GM04504 (cell line): Measurements from ENCODE around the gene ZNF396.

Source experiments
- DNase-seq: peaks from one replicate; pipeline ENCODE4 v3.0.0-alpha.2; 2012; ENCODE audit warnings: low read depth

ZNF396 gene

GRCh38 chr18:35376742-35377695, at the start of gene ZNF396:
Gene ZNF396 (minus strand): TSS chr18:35377337. CDS start chr18:35374292, 3,045 bp downstream.
- DNase-seq: no peak

GRCh38 chr18:35426786-35427185, 49.6 kb upstream of the ZNF396 start:
- no peak for DNase-seq

GRCh38 chr18:35424356-35424755, 47.2 kb upstream of the ZNF396 start:
- DNase-seq: no peak

- DNase-seq: no peak
Measured at GRCh38 chr18:35422237-35422636, 45.1 kb upstream of the ZNF396 start.

DNA sequence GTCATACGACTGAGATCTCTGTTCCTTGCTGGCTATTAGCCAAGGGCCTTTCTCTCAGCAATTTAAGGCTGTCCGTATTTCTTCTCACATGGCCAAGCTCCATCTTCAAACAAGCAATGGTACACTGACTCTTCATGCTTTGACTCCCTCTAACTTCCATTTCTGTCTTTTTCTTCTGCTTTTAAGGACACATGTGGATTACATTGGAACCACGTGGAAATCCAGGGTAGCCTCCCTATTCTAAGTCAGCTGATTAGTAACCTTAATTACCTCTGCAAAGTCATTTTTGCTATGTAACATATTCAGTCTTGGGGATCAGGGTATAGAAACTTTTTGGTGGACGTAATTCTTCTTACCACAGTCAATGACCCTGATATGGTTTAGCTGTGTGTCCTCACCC, 41.5 kb upstream of the ZNF396 start:
- no peak for DNase-seq

- no peak for DNase-seq
Measured at GRCh38 chr18:35417223-35417622, 40.1 kb upstream of the ZNF396 start.

DNA sequence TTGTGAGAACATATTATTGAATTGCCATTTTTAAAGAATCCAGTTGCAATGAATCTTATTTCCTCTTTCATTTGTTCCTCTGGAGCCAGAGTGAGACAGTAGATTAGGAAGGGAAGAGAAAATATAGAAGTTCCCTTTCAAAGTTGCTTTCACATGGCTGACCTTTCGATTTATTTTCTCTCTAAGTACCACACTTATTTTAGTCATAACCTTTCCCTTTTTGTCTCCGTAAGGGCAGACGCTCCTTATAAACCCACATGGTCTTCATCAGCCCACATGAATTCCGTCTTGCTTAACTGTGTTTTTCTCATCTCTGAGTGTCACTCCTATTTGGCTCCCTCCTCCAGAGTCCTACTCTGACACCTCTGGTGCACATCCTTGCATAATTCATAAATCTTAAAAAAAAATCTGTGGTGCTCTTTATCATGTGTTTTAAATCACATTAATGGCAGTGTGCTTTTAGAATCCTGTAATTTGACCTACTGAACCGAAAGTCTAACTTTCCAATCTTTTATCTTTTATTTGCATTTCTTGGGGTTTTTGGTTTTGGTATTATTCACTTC, 38.5 kb upstream of the ZNF396 start:
- no peak for DNase-seq

DNA sequence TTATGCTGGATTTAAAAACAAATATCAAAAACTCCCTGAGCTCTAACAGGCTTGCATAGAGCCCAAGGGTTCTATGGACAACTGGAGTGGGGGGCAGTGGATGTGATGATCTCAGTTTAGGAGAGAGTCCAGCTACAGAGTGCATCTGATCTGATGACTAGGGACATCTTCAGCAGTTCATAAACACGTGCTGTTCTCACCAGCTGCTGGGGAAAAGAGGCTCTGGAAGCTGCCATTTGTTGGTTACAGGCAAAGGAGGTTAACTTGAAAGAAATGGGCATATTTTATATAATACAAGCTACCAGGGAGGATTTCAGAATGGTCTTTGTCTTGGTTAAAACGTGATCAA, 36.0 kb upstream of the ZNF396 start:
- DNase-seq: no peak

GRCh38 chr18:35411625-35412351, 34.7 kb upstream of the ZNF396 start:
- no peak for DNase-seq

DNA sequence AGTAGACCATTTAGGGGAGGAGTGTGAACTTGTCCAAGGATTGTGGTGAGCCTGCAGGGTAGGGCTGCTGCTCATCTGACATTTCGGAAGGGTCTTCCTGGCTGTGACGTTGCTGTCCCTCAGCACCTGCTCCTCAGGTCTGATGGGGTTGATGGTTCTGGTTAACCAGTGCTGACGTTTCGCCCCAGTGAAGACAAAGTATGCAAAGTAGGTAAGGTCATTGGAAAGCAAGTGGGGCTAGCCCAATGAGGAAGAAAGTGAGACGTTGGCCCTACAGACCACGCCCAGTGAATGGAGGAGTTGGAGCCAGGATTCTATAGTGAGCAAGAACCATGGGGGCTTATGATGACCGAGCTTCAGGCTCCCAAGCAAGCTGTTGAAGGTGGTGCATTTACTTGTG, 33.4 kb upstream of the ZNF396 start:
- DNase-seq: no peak

GRCh38 chr18:35409911-35410310, 32.8 kb upstream of the ZNF396 start:
- DNase-seq: no peak

GRCh38 chr18:35408843-35409261, 31.7 kb upstream of the ZNF396 start:
- no peak for DNase-seq

- no peak for DNase-seq
Measured at GRCh38 chr18:35407871-35408481, 30.8 kb upstream of the ZNF396 start.

DNA sequence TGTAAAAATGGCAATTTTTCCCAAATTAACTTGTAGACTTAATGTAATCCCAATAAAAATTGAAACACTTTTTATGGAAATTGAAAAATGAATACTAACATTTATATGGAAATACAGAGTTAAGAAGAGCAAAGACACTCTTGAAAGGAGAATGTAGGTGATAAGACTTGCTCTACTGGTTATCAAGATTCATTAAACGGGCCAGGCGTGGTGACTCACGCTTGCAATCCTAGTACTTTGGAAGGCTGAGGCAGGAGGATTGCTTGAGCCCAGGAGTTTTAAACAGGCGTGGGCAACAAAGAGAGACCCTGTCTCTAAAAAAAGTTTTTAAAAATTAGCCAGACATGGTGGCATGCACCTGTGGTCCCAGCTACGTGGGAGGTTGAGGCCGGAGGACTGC, 29.5 kb upstream of the ZNF396 start:
- DNase-seq: no peak

- DNase-seq: no peak
Measured at GRCh38 chr18:35397976-35398375, 20.8 kb upstream of the ZNF396 start.

DNA sequence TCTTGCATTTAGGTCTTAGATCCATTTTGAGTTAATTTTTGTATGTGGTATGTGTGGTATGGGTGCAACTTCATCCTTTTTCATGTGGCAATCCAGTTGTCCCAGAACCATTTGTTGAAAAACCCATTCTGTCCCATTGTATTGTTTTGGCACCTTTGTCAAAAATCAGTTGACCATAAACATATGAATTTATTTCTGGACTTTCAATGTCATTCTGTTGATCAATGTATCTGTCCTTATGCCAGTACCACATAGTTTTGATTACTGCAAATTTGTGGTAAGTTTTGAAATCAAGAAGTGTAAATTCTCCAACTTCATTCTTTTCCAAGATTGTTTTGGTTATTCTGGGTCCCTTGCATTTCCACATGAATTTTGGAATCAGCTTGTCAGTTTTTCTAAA, 16.6 kb upstream of the ZNF396 start:
- DNase-seq: no peak

DNA sequence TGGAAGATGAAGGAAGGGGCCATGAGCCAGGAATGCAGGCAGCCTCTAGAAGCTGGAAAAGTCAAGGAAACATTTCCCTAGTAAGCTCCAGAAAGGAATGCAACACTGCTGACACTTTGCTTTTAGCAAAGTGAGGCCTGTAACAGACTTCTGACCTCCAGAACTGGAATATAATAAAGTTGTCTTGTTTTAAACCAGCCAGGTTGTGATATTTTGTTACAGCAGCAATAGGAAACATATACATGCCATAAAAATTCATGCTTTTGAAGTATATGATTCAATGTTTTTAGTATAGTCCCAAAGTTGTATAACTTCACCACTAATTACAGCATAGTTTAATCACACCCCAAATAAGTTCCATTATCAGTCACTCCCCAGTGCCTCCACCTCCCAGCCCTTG, 15.2 kb upstream of the ZNF396 start:
- no peak for DNase-seq

- no peak for DNase-seq
Measured at GRCh38 chr18:35390951-35391700, 14.0 kb upstream of the ZNF396 start.

DNA sequence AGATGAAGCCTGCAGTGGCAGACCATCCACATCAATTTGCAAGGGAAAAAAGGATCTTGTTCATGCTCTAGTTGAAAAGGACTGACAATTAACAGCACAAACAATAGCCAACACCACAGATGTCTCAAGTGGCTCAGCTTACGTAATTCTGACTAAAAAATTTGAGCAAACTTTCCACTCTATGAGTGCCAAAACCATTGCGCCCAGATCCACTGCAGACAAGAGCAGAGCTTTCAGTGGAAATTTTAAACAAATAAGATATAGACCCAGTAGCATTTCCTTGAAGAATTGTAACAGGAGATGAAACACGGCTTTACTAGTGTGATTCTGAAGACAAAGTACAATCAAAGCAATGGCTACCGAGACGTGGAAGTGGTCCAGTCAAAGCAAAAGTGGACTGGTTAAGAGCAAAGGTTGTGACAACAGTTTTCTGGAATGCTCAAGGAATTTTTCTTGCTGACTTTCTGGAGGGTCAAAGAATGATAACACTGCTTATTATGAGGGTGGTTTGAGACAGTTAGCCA, 12.0 kb upstream of the ZNF396 start:
- DNase-seq: peak; percentile 40

- no peak for DNase-seq
Measured at GRCh38 chr18:35387152-35387571, 10.0 kb upstream of the ZNF396 start.

GRCh38 chr18:35386600-35387100, 9.5 kb upstream of the ZNF396 start:
- DNase-seq: peak; percentile 40
